Measurements from ENCODE around the gene CPSF4L. TPM values are rescaled to one million over a fixed set of nuclear protein-coding genes. Genes with fewer than 3 reads are reported as not detected.

CPSF4L gene
- total and polyA plus RNA-seq, 2 of the 13 experiments (the other 11 are each of a cell fraction or from before 2014, with no cell fraction given): 0.73 to 1.6 TPM

DNA sequence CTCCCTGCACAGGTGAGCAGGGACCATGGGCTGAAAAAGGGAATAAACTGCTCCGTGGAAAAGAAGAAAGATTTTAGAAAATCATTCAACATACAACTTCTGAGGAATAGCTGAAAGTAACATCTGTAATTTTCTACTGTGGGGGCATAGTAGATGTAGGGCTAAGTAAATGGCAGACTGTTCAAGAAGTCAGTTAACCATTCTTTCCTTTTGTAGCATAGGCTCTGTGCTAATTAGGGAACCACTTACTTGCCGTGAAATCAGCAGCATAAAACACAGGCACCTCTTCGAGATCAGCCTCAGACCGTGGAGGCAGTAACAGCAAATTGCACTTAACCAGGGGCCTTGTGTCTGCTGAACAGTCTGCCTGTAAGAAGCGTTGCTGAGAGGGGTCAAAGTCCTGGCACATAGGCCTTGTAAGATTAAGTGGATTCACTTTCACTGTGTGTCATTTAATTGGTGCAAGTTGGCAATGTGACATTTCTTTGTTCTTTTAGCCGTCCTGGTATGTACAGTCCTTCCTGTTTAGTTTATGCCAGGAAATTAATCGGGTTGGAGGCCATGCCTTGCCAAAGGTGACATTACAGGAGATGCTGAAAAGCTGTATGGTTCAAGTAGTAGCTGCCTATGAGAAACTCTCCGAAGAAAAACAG lies 58.4 kb downstream of the CPSF4L start (continued):
- TF ChIP-seq, protein P1, sequence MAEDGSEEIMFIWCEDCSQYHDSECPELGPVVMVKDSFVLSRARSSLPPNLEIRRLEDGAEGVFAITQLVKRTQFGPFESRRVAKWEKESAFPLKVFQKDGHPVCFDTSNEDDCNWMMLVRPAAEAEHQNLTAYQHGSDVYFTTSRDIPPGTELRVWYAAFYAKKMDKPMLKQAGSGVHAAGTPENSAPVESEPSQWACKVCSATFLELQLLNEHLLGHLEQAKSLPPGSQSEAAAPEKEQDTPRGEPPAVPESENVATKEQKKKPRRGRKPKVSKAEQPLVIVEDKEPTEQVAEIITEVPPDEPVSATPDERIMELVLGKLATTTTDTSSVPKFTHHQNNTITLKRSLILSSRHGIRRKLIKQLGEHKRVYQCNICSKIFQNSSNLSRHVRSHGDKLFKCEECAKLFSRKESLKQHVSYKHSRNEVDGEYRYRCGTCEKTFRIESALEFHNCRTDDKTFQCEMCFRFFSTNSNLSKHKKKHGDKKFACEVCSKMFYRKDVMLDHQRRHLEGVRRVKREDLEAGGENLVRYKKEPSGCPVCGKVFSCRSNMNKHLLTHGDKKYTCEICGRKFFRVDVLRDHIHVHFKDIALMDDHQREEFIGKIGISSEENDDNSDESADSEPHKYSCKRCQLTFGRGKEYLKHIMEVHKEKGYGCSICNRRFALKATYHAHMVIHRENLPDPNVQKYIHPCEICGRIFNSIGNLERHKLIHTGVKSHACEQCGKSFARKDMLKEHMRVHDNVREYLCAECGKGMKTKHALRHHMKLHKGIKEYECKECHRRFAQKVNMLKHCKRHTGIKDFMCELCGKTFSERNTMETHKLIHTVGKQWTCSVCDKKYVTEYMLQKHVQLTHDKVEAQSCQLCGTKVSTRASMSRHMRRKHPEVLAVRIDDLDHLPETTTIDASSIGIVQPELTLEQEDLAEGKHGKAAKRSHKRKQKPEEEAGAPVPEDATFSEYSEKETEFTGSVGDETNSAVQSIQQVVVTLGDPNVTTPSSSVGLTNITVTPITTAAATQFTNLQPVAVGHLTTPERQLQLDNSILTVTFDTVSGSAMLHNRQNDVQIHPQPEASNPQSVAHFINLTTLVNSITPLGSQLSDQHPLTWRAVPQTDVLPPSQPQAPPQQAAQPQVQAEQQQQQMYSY (CRISPR knock-in tag; IDR thresholded peaks at IDR 0.05): no peak
- TF ChIP-seq, protein P2, sequence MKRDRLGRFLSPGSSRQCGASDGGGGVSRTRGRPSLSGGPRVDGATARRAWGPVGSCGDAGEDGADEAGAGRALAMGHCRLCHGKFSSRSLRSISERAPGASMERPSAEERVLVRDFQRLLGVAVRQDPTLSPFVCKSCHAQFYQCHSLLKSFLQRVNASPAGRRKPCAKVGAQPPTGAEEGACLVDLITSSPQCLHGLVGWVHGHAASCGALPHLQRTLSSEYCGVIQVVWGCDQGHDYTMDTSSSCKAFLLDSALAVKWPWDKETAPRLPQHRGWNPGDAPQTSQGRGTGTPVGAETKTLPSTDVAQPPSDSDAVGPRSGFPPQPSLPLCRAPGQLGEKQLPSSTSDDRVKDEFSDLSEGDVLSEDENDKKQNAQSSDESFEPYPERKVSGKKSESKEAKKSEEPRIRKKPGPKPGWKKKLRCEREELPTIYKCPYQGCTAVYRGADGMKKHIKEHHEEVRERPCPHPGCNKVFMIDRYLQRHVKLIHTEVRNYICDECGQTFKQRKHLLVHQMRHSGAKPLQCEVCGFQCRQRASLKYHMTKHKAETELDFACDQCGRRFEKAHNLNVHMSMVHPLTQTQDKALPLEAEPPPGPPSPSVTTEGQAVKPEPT (CRISPR knock-in tag; IDR thresholded peaks at IDR 0.05; ENCODE audit: low read depth): no peak
- 0 out of 2 replicates have a peak, but pooled peaks have one; percentile 18 for TF ChIP-seq CBFB (CRISPR knock-in tag; IDR thresholded peaks at IDR 0.05)
- TF ChIP-seq NFYC (CRISPR knock-in tag; IDR thresholded peaks at IDR 0.05): peak; percentile 65
- no peak for TF ChIP-seq ARNTL (CRISPR knock-in tag; IDR thresholded peaks at IDR 0.05)
- TF ChIP-seq, protein P3, sequence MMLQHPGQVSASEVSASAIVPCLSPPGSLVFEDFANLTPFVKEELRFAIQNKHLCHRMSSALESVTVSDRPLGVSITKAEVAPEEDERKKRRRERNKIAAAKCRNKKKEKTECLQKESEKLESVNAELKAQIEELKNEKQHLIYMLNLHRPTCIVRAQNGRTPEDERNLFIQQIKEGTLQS (CRISPR knock-in tag; IDR thresholded peaks at IDR 0.05): no peak; the same call in 1 of the 2 replicates
- TF ChIP-seq, protein P4, sequence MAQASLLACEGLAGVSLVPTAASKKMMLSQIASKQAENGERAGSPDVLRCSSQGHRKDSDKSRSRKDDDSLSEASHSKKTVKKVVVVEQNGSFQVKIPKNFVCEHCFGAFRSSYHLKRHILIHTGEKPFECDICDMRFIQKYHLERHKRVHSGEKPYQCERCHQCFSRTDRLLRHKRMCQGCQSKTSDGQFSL (CRISPR knock-in tag; IDR thresholded peaks at IDR 0.05): no peak
- TF ChIP-seq HOXA7 (CRISPR knock-in tag; IDR thresholded peaks at IDR 0.05): no peak
- TF ChIP-seq ZNF572 (CRISPR knock-in tag; IDR thresholded peaks at IDR 0.05): peak; percentile 70; the same call in 1 of the 2 replicates
- 0 out of 2 replicates have a peak, but pooled peaks have one; percentile 37 for TF ChIP-seq ZNF564 (CRISPR knock-in tag; IDR thresholded peaks at IDR 0.05)
- TF ChIP-seq RBFOX2 (IDR thresholded peaks at IDR 0.05; ENCODE audit: low read depth, low read length): no peak
- TF ChIP-seq ZNF180 (CRISPR knock-in tag; IDR thresholded peaks at IDR 0.05; ENCODE audit: borderline replicate concordance, low read depth): no peak
- TF ChIP-seq ZKSCAN8 (CRISPR knock-in tag; IDR thresholded peaks at IDR 0.05; ENCODE audit: borderline replicate concordance): peak; percentile 70; the same call in 1 of the 2 replicates
- TF ChIP-seq FOXA3 (CRISPR knock-in tag; IDR thresholded peaks at IDR 0.05): peak; percentile 77
- TF ChIP-seq GABPB1 (CRISPR knock-in tag; IDR thresholded peaks at IDR 0.05): no peak; the same call in 1 of the 2 replicates
- TF ChIP-seq ZNF615 (CRISPR knock-in tag; IDR thresholded peaks at IDR 0.05; ENCODE audit: borderline replicate concordance): no peak
- no peak for TF ChIP-seq ZNF639 (CRISPR knock-in tag; conservative IDR thresholded peaks at IDR 0.05)
- TF ChIP-seq, protein P5, sequence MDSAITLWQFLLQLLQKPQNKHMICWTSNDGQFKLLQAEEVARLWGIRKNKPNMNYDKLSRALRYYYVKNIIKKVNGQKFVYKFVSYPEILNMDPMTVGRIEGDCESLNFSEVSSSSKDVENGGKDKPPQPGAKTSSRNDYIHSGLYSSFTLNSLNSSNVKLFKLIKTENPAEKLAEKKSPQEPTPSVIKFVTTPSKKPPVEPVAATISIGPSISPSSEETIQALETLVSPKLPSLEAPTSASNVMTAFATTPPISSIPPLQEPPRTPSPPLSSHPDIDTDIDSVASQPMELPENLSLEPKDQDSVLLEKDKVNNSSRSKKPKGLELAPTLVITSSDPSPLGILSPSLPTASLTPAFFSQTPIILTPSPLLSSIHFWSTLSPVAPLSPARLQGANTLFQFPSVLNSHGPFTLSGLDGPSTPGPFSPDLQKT (CRISPR knock-in tag; IDR thresholded peaks at IDR 0.05; ENCODE audit: borderline replicate concordance): no peak
- no peak; the same call in 1 of the 2 replicates for TF ChIP-seq ZNF816 (CRISPR knock-in tag; IDR thresholded peaks at IDR 0.05; ENCODE audit: borderline replicate concordance)
- peak; percentile 57; the same call in 1 of the 2 replicates for TF ChIP-seq ZNF777 (CRISPR knock-in tag; IDR thresholded peaks at IDR 0.05)
- peak; percentile 31 for TF ChIP-seq RBM22 (optimal IDR thresholded peaks at IDR 0.05; ENCODE audit: low read length)

Data from HepG2 (cell line).